SK-N-SH (cell line): ENCODE measurements around the gene RADIL. TPM values are rescaled to one million over a fixed set of nuclear protein-coding genes. Genes with fewer than 3 reads are reported as not detected.

Experiments used
- CTCF ChIA-PET: fragments of 300-600, 350-600 bp; formaldehyde crosslinking; extraction: SDS; loops from one replicate; lab custom pipeline; 2021; lab: Yijun Ruan, JAX
- POLR2A ChIA-PET: fragments of 350-600 bp; sonication (Branson Sonifier 250); formaldehyde crosslinking; extraction: SDS; loops from one replicate; lab custom pipeline; 2020; ENCODE audit warnings: antibody characterized with exemption, inconsistent platforms; lab: Yijun Ruan, JAX
- DNase-seq: peaks from one replicate; pipeline ENCODE4 v3.0.0; 2012
- H2AFZ ChIP-seq: fragments of 200-600 bp; sonication (generic); 2 replicates; pipeline ENCODE4 v1.8.1; 2016; ENCODE audit warnings: antibody characterized with exemption, mild to moderate bottlenecking, low read depth
- H3F3A ChIP-seq: fragments of 200-600 bp; sonication (generic); replicated peaks from 2 replicates; pipeline ENCODE3; 2016; ENCODE audit warnings: antibody characterized with exemption, mild to moderate bottlenecking; ENCODE audit not compliant: insufficient read depth
- H3K27ac ChIP-seq, 2 experiments: fragments of 200-500 bp in 1 of 2; fragments of 200-600 bp in 1 of 2; sonication (Bioruptor generic) in 1 of 2; sonication (generic), shearing (Covaris generic) in 1 of 2; 2 replicates each; pipeline versions ENCODE4 v1.5.1 to v1.6.1; 2014 to 2016; ENCODE audit warnings: low read depth in 2 of 2, inconsistent platforms in 1 of 2, low read length in 1 of 2, mild to moderate bottlenecking in 1 of 2, mixed read lengths in 1 of 2
- H3K27me3 ChIP-seq: fragments of 200-600 bp; sonication (generic), shearing (Covaris generic); 2 replicates; pipeline ENCODE4 v1.6.1; 2016; ENCODE audit warnings: mixed run types; ENCODE audit not compliant: insufficient read depth
- H3K36me3 ChIP-seq, 2 experiments: fragments of 200-500 bp in 1 of 2; fragments of 200-600 bp in 1 of 2; sonication (Bioruptor generic) in 1 of 2; sonication (generic) in 1 of 2; replicated peaks in 1 of 2; 2 replicates each; pipeline versions ENCODE3 to v1.5.1; 2014 to 2016; ENCODE audit warnings: low read length in 1 of 2, mild to moderate bottlenecking in 1 of 2; ENCODE audit not compliant: insufficient read depth in 2 of 2, control insufficient read depth in 1 of 2
- H3K4me1 ChIP-seq, 2 experiments: fragments of 200-500 bp in 1 of 2; fragments of 200-600 bp in 1 of 2; sonication (Bioruptor generic) in 1 of 2; sonication (generic), shearing (Covaris generic) in 1 of 2; 2 replicates each; pipeline versions ENCODE4 v1.5.1 to v1.6.1; 2014 to 2016; ENCODE audit warnings: low read depth in 1 of 2, low read length in 1 of 2, mixed run types in 1 of 2; ENCODE audit not compliant: insufficient read depth in 2 of 2, control insufficient read depth in 1 of 2
- H3K4me2 ChIP-seq: fragments of 200-600 bp; sonication (generic), shearing (Covaris generic); 2 replicates; pipeline ENCODE4 v1.6.1; 2017; ENCODE audit warnings: mixed run types
- H3K4me3 ChIP-seq, 2 experiments: fragments of 200-500 bp in 1 of 2; fragments of 200-600 bp in 1 of 2; sonication (Bioruptor generic) in 1 of 2; sonication (generic), shearing (Covaris generic) in 1 of 2; 2 replicates each; pipeline versions ENCODE4 v1.5.1 to v1.8.1; 2014 to 2016; ENCODE audit warnings: low read depth in 2 of 2, inconsistent platforms in 1 of 2, low read length in 1 of 2, mild to moderate bottlenecking in 1 of 2, mixed read lengths in 1 of 2, moderate library complexity in 1 of 2
- H3K79me2 ChIP-seq: fragments of 200-600 bp; sonication (generic); 2 replicates; pipeline ENCODE4 v1.8.1; 2017; ENCODE audit warnings: mild to moderate bottlenecking; ENCODE audit not compliant: insufficient read depth
- H3K9ac ChIP-seq: fragments of 200-600 bp; sonication (generic); 2 replicates; pipeline ENCODE4 v1.6.1; 2017; ENCODE audit warnings: mixed run types
- H3K9me2 ChIP-seq: fragments of 200-600 bp; sonication (generic); 2 replicates; pipeline ENCODE4 v1.6.1; 2017; ENCODE audit warnings: mixed run types
- H3K9me3 ChIP-seq: fragments of 200-600 bp; sonication (generic); 2 replicates; pipeline ENCODE4 v1.6.1; 2017; ENCODE audit warnings: mixed run types, mild to moderate bottlenecking, moderate library complexity
- H4K20me1 ChIP-seq: fragments of 200-600 bp; sonication (generic); 2 replicates; pipeline ENCODE4 v1.6.1; 2017; ENCODE audit warnings: mild to moderate bottlenecking, mixed run types; ENCODE audit not compliant: insufficient read depth
- FOSL2 ChIP-seq: IDR thresholded peaks from 2 replicates; pipeline ENCODE4 v1.4.0; 2012; ENCODE audit warnings: low read depth, mild to moderate bottlenecking, moderate library complexity, borderline replicate concordance
- FOXM1 ChIP-seq: IDR thresholded peaks from 2 replicates; pipeline ENCODE4 v1.4.0; 2012; ENCODE audit warnings: low read depth, mild to moderate bottlenecking
- POLR2AphosphoS5 ChIP-seq: IDR thresholded peaks from 2 replicates; pipeline ENCODE4 v1.6.1; 2012; ENCODE audit warnings: low read depth, low read length
- RCOR1 ChIP-seq: fragments of 150-350 bp; IDR thresholded peaks from 2 replicates; pipeline ENCODE4 v1.6.1; 2017; ENCODE audit warnings: antibody characterized with exemption, low read length
- REST ChIP-seq: IDR thresholded peaks from 2 replicates; pipeline ENCODE4 v1.6.1; 2012; ENCODE audit warnings: mild to moderate bottlenecking, low read depth, low read length, moderate library complexity
- RXRA ChIP-seq: IDR thresholded peaks from 2 replicates; pipeline ENCODE4 v1.4.0; 2012; ENCODE audit warnings: low read depth, mild to moderate bottlenecking, borderline replicate concordance
- SIN3A ChIP-seq: IDR thresholded peaks from 2 replicates; pipeline ENCODE4 v1.6.1; 2012; ENCODE audit warnings: low read depth, mild to moderate bottlenecking, low read length, moderate library complexity, borderline replicate concordance
- YY1 ChIP-seq: IDR thresholded peaks from 2 replicates; pipeline ENCODE4 v1.4.0; 2012; ENCODE audit warnings: low read depth, mild to moderate bottlenecking
- WGBS: methylation state at CpG from one replicate; pipeline ENCODE4 v1.1.6; 2017; ENCODE audit warnings: low lambda C conversion rate; 5-methylcytosine and 5-hydroxymethylcytosine counted together
- polyA plus RNA-seq, 3 experiments: library from polyadenylated mRNA; depleted of rRNA; stranded (reverse); fragments of >200 nt; gene quantifications; 2 replicates each; pipeline ENCODE4 v1.2.3, GENCODE V29; 2012
- TF ChIP-seq, protein P1 (sequence below): IDR thresholded peaks from 2 replicates; pipeline ENCODE4; 2012
- TF ChIP-seq, protein P2 (sequence below): IDR thresholded peaks from 2 replicates; pipeline ENCODE4 v1.4.0; 2012; ENCODE audit warnings: low read depth, borderline replicate concordance
- TF ChIP-seq, protein P3 (sequence below): fragments of 150-350 bp; IDR thresholded peaks from 2 replicates; pipeline ENCODE4 v1.6.1; 2017; ENCODE audit warnings: antibody characterized with exemption, low read length, low read depth, borderline replicate concordance

RADIL gene
- polyA plus RNA-seq, 1 of the 3 experiments (the other 2 are of a cell fraction) = 4.3 TPM

- H3K36me3 ChIP-seq = no peaks in the 10 kb centered on the region
- H4K20me1 ChIP-seq = no peaks in the 10 kb centered on the region
- no peaks in the 10 kb centered on the region for H3K27me3 ChIP-seq
- POLR2A ChIA-PET = interaction anchor here (0.9 to 2.5 kb wide), 6 partner anchors 11 to 54 kb away, joined by 3 to 30 read pairs (median 14); no protein-coding TSS in a partner anchor
- CTCF ChIA-PET = interaction anchor here (0.6 to 21.4 kb wide), 33 partner anchors 8 to 356 kb away, joined by 3 to 645 read pairs (median 10); partner anchors contain the start of genes AP5Z1 and PAPOLB
- no peak overlapping the region for H3K4me3 ChIP-seq
- no peak for TF ChIP-seq FOXM1
- TF ChIP-seq REST = no peak
- no peak for TF ChIP-seq YY1
- TF ChIP-seq SIN3A = no peak
- no peak for TF ChIP-seq RXRA
- TF ChIP-seq FOSL2 = no peak
- TF ChIP-seq POLR2AphosphoS5 = no peak
- TF ChIP-seq, protein P1, sequence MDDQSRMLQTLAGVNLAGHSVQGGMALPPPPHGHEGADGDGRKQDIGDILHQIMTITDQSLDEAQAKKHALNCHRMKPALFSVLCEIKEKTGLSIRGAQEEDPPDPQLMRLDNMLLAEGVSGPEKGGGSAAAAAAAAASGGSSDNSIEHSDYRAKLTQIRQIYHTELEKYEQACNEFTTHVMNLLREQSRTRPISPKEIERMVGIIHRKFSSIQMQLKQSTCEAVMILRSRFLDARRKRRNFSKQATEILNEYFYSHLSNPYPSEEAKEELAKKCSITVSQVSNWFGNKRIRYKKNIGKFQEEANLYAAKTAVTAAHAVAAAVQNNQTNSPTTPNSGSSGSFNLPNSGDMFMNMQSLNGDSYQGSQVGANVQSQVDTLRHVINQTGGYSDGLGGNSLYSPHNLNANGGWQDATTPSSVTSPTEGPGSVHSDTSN = no peak
- no peak for TF ChIP-seq RCOR1
- TF ChIP-seq, protein P2, sequence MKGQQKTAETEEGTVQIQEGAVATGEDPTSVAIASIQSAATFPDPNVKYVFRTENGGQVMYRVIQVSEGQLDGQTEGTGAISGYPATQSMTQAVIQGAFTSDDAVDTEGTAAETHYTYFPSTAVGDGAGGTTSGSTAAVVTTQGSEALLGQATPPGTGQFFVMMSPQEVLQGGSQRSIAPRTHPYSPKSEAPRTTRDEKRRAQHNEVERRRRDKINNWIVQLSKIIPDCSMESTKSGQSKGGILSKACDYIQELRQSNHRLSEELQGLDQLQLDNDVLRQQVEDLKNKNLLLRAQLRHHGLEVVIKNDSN = no peak
- TF ChIP-seq, protein P3, sequence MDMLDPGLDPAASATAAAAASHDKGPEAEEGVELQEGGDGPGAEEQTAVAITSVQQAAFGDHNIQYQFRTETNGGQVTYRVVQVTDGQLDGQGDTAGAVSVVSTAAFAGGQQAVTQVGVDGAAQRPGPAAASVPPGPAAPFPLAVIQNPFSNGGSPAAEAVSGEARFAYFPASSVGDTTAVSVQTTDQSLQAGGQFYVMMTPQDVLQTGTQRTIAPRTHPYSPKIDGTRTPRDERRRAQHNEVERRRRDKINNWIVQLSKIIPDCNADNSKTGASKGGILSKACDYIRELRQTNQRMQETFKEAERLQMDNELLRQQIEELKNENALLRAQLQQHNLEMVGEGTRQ = no peak
- DNase-seq = no peak
- H3K9me3 ChIP-seq = no peaks in the 10 kb centered on the region
- no peak overlapping the region for H3K9ac ChIP-seq
- 80% methylated on average over 10 of the region's 10 CpGs for WGBS
- no peak overlapping the region for H2AFZ ChIP-seq
- peaks cover 5 to 25% of the 10 kb centered on the region in 2 experiments; a peak in 1 of 4 replicates for H3K4me1 ChIP-seq
- no peak overlapping the region for H3K4me2 ChIP-seq
- no peak overlapping the region for H3K27ac ChIP-seq
- peaks cover 14% of the 10 kb centered on the region for H3F3A ChIP-seq
- H3K79me2 ChIP-seq = peaks cover 5% of the 10 kb centered on the region; the same call in 1 of the 2 replicates
- H3K9me2 ChIP-seq = no peaks in the 10 kb centered on the region
Observed at GRCh38 chr7:4884164-4884563, 648 bp upstream of the RADIL start.
